Upper lobe of left lung (tissue), 4 donors: ENCODE data around the gene PHACTR1.

Experiments used
- CTCF ChIP-seq, 6 experiments: fragments of 450-650 bp in 4 of 6; fragments of 200-600 bp in 2 of 6; sonication (generic) in 2 of 6; IDR thresholded peaks; one replicate each; pipeline ENCODE4 v1.5.1; 2016 to 2019; ENCODE audit warnings: antibody characterized with exemption in 6 of 6
- POLR2A ChIP-seq, 4 donors: fragments of 450-650 bp; IDR thresholded peaks; one replicate each; pipeline ENCODE4 v1.5.1; 2016 to 2017; ENCODE audit warnings: antibody characterized with exemption in 4 of 4, mild to moderate bottlenecking in 2 of 4

GRCh38 chr6:12666886-12667285 lies 49.7 kb upstream of the PHACTR1 start:
- TF ChIP-seq CTCF (IDR thresholded peaks at IDR 0.05) (no peak), POLR2A (IDR thresholded peaks at IDR 0.05) (no peak)
